Amygdala (tissue), 56 donors: ENCODE measurements around the gene CNGA3.

Experiments used
- DNase-seq, 56 donors: peaks; one replicate each; lab custom pipeline; 2025; lab: John Stamatoyannopoulos, UW

The CNGA3 gene

GRCh38 chr2:98374958-98375570 lies 28.8 kb downstream of the CNGA3 start:
- DNase-seq, result peak in 9 of 56 donors; percentile 5 to 43 (median 10)

- DNase-seq, result no peak
Observed at GRCh38 chr2:98376301-98376910, 30.1 kb downstream of the CNGA3 start.

- no peak for DNase-seq
Observed at GRCh38 chr2:98376996-98377395, 30.7 kb downstream of the CNGA3 start.

GRCh38 chr2:98377544-98377943 lies 31.3 kb downstream of the CNGA3 start:
- no peak for DNase-seq

GRCh38 chr2:98378196-98378595 lies 31.9 kb downstream of the CNGA3 start:
- DNase-seq, result no peak

- peak in 2 of 56 donors; percentile 12 to 15 for DNase-seq
Observed at GRCh38 chr2:98378901-98379300, 32.6 kb downstream of the CNGA3 start.

DNA sequence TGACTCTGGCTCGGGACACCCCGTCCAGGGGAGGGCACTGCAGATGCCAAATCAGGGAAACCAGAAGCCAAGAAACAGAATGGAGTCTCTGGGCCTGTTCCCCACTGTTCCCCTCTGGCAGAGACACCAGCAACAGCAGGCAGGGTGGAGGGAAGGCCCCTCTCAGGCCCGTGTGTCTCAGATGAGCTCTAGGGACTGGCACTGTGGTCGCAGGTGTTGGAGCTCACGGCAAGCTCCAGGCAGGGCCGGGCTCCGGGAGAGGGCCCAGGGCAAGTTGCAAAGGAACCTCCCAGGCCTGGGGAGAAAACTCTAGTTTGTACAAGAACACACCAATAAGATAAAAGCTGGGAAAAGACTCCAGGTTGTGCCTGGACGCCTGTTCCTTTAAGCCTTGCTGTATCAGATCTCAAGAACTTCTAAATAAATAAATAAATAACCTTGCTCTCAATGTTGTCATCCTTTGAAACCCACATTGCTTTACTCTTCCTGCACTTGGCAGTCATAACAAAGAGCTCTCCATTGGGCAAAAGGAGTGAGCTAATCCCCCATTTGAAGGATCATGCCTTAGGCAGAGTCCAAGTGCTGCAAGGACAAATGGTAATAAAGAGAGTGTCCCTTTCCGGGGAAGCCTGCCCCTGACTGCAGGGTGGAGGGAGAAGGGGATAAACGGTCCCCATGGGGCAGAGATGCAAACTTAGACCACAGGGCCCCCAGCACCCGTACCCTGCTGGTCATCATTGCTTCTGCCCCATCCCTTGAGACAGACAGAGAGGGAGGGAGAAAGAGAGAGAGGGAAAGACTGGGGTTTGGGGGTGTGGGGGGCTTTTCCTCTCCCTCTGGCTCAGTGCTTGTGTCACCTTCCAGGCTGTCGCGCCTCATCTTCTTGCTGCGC lies 33.3 kb downstream of the CNGA3 start:
- no peak for DNase-seq

DNA sequence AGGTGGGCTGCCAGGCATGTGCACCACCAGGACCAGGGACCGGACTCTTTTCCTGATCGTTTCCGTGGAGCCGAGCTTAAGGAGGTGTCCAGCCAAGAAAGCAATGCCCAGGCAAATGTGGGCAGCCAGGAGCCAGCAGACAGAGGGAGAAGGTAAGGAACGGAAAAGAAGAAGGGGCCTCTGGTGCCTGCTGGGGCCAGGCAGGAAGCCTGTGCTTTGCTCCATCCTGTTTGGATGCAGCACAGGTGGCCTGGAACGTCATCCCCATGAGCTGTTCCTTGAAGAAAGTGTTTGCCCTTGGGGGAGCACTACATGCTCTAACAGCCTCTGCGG lies 33.9 kb downstream of the CNGA3 start:
- no peak for DNase-seq

- DNase-seq, result no peak
Observed at GRCh38 chr2:98381494-98381893, 35.2 kb downstream of the CNGA3 start.

- DNase-seq, result no peak
Observed at GRCh38 chr2:98382086-98382485, 35.8 kb downstream of the CNGA3 start.

- DNase-seq, result no peak
Observed at GRCh38 chr2:98382739-98383138, 36.5 kb downstream of the CNGA3 start.

- DNase-seq, result no peak
Observed at GRCh38 chr2:98383166-98383565, 36.9 kb downstream of the CNGA3 start.

GRCh38 chr2:98385050-98385699 lies 38.9 kb downstream of the CNGA3 start:
- peak in 49 of 56 donors; percentile 7 to 85 (median 54) for DNase-seq

DNA sequence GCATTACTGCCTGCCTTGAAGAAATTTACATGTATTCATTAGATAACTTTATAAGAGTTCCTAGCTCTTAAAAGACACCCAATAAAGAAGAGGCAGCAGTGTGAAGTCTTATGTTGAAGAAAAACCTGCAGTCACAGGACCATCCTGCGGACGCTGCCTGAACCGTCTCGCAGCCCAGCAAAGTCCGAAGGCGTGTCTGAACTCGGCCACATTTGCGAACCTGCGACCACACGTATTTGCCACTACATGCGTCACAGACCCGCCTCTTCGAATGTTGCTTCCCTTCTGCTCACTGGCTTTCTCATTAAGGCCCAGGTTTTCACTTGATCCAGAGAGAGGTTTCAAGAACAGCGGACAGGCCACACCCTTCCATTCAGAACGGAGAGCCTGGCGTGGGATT lies 41.2 kb downstream of the CNGA3 start:
- no peak for DNase-seq

DNA sequence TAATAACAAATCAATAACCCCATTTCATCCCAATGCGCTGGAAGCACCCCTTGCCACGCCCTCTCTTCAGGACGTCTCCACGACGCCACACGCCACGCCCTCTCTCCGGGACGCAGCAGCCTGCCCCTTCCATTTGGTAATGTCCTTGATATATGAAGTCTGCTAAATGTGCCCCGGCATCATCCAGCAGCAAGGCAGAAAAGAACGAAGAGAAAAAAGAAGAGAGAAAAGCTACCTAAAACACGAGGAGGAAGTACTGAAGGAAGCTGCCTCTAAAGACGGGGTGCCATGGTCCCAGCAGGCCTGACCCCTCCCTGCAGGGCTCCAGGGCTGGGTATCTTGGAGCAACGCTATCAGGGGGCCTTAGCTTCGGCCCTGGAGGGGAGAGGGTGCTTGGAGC lies 41.8 kb downstream of the CNGA3 start:
- DNase-seq, result no peak

DNA sequence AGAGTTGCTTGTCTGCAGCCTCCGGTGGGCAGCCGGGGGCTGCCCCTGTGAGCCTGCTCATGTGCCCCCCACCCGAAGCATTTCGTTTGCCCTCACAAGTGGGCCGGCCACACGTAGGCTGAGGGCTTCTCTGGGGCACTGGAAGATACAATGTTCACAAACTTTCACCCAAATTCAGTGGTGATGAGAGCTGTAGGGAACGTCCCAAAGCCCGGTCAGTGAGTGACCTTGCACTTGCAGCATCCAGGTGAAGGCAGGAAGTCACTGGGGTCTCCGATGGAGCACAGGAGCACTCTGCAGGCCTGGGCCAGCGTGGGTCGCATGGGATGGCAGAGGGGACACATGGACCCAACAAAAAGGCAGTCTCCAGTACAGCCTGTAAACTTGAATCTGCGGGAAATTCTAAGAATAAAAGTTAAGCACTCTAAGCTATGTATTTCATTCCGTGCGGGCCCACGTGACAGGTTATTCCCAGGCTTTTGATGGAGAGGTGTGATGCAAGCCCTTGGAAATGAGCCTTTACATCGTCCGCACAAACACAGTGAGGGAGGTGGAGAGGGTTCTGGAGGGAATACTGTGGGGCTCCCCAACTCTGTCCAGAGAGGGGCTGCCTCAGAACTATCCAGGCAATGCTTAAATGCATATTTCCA lies 42.5 kb downstream of the CNGA3 start:
- DNase-seq, result no peak

DNA sequence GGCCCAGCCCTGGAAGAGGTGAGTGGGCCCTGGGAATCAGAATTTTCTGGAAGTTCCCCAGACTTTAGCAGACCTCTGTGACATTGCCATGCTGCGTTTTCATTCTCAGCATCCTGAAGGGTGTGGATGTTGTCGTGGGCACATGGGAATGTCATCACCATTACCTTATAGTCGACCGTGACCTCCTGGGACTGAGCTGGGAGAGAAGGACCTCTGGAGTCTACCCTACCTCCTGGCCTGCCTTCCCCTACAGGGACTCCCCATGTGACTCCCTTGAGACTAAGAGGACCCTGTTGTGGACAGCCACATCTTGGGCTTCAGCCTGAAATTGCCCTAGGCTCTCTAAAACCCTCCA lies 43.0 kb downstream of the CNGA3 start:
- no peak for DNase-seq

DNA sequence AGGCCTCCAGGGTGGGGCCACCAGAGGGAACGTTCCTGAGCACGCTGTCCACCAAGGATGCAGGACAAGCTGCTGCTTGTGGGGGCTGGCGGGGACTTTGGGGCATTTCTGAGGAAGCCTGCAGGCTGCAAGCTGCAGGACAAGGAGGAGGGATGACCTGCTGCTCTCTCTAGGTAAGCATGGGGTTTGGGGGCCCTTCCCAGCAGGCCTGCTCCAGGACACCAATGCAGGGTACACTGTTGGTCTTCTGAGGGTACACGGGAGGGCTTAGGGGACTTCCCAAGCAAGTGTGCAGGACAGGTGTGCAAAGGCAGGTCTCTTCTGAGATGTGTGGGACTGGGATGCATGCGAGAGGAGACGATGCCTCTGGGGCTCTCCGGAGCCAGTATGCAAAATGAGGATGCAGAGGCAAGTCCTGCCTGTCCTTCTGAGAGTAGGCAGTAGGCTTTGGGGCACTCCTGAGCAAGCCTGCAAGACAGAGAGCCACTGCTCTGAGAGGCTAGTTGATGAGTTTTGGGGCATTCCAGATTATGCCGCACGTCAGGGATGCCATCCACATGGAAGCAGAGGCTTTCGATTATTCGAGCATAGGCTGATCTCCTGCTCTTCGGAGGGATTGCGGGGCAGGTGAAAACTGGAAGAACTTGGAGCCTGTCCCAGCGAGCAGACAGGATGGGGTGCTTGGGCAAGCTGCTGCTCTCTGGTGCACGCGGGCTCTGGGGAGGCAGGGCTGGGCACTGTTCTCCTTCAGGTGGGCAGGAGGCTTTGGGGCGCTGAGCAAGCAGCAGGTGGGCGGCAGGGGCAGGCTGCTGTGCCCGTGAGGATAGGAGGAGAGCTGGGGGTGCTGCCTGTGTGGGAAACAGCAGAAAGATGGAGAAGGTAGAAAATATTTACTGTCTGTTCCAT lies 44.6 kb downstream of the CNGA3 start:
- no peak for DNase-seq

DNA sequence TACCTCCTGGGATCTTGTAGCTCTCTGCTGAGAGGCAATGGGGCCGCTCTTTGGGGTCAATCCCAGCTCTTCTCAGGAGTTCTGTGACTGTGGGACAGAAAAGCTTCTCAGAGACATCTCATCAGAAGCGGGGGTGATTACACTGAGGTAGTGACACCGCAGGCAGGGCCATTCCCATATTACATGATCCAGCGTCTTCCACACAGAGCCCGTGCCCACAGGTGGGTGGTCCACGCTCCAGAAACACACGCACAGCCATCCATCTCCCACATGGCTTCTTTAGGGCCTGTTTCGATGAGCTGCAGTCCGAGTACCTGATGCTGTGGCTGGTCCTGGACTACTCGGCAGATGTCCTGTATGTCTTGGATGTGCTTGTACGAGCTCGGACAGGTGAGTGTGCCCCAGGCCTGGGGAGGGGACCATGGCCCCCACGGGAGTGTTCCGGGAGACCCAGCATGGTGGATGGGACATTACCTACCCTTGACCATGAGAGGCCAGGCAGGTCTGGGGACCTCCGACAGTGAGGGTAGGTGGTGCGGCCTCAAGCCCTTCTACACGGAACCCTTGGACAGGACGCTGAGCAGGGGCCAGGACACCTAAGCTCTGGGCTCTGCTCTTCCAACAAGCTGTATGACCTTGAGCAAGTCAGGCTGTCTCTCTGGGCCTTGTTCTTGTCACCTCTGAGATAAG lies 45.5 kb downstream of the CNGA3 start:
- DNase-seq, result no peak
